B cell (primary cell): ENCODE data around the gene PURB.

ENCODE experiments used
- CTCF ChIP-seq: fragments of 200-600 bp; IDR thresholded peaks from one replicate; pipeline ENCODE4 v1.8.0; 2022; ENCODE audit warnings: antibody characterized with exemption, mild to moderate bottlenecking
- EZH2 ChIP-seq: IDR thresholded peaks from 2 replicates; pipeline ENCODE4 v1.6.1; 2012; ENCODE audit warnings: borderline replicate concordance, low read depth, mild to moderate bottlenecking, moderate library complexity, low read length; ENCODE audit not compliant: insufficient read depth, poor library complexity, severe bottlenecking

- TF ChIP-seq CTCF (no peak), EZH2 (no peak)
Measured at GRCh38 chr7:44838751-44839150, 46.6 kb downstream of the PURB start.
